Activated CD8-positive, alpha-beta memory T cell treated with anti-CD3 and anti-CD28 coated beads, Interleukin-2, amount 50 U/mL, for 4 hours (primary cell): ENCODE results near the gene SLMAP.

ENCODE experiments used
- DNase-seq: peaks from one replicate; pipeline ENCODE4 v3.0.0-alpha.2; 2020

SLMAP gene

GRCh38 chr3:57896691-57897090 is 140.6 kb downstream of the SLMAP start:
- no peak for DNase-seq

GRCh38 chr3:57900786-57901185 is 144.7 kb downstream of the SLMAP start:
- no peak for DNase-seq

GRCh38 chr3:57903124-57903890 is 147.2 kb downstream of the SLMAP start:
- DNase-seq = no peak

GRCh38 chr3:57910990-57911389 is 154.9 kb downstream of the SLMAP start:
- peak; percentile 16 for DNase-seq

GRCh38 chr3:57911593-57911992 is 155.5 kb downstream of the SLMAP start:
- DNase-seq = no peak

GRCh38 chr3:57917601-57918000 is 161.5 kb downstream of the SLMAP start:
- no peak for DNase-seq

- DNase-seq = no peak
Measured at GRCh38 chr3:57918123-57918837, 162.2 kb downstream of the SLMAP start.

GRCh38 chr3:57919987-57920386 is 163.9 kb downstream of the SLMAP start:
- DNase-seq = no peak

- DNase-seq = no peak
Measured at GRCh38 chr3:57923101-57923500, 167.0 kb downstream of the SLMAP start.

GRCh38 chr3:57923752-57924151 is 167.6 kb downstream of the SLMAP start:
- DNase-seq = no peak

- no peak for DNase-seq
Measured at GRCh38 chr3:57927166-57927565, 171.1 kb downstream of the SLMAP start.

GRCh38 chr3:57927916-57928315 is 171.8 kb downstream of the SLMAP start:
- no peak for DNase-seq

GRCh38 chr3:57928511-57928910 is 172.4 kb downstream of the SLMAP start:
- no peak for DNase-seq

GRCh38 chr3:57929988-57930387 is 173.9 kb downstream of the SLMAP start:
- DNase-seq = no peak

- no peak for DNase-seq
Measured at GRCh38 chr3:57933602-57934001, 177.5 kb downstream of the SLMAP start.

- no peak for DNase-seq
Measured at GRCh38 chr3:57934373-57934772, 178.3 kb downstream of the SLMAP start.

GRCh38 chr3:57935539-57935938 is 179.4 kb downstream of the SLMAP start:
- no peak for DNase-seq

- DNase-seq = no peak
Measured at GRCh38 chr3:57937092-57937491, 181.0 kb downstream of the SLMAP start.

GRCh38 chr3:57939775-57940174 is 183.7 kb downstream of the SLMAP start:
- DNase-seq = no peak

- DNase-seq = no peak
Measured at GRCh38 chr3:57942388-57942787, 186.3 kb downstream of the SLMAP start.

- no peak for DNase-seq
Measured at GRCh38 chr3:57942872-57943283, 186.8 kb downstream of the SLMAP start.

- no peak for DNase-seq
Measured at GRCh38 chr3:57943525-57944495, 187.7 kb downstream of the SLMAP start.

- no peak for DNase-seq
Measured at GRCh38 chr3:57946970-57947381, 190.9 kb downstream of the SLMAP start.
